Cardiac ventricle fibroblast (primary cell): ENCODE results near the gene OR52K2. TPM values are rescaled to one million over a fixed set of nuclear protein-coding genes. Genes with fewer than 3 reads are reported as not detected.

Experiments
- total RNA-seq: library from RNA; depleted of rRNA; stranded (reverse); fragments of >200 nt; gene quantifications from 2 replicates; pipeline ENCODE4 v1.2.3, GENCODE V29; 2015

The OR52K2 gene
- total RNA-seq = not detected in 2 replicates

GRCh38 chr11:4448995-4449394, at the start of gene OR52K2:
OR52K2 (plus strand) TSS chr11:4449295; CDS start chr11:4449340, 45 bp downstream.

DNA sequence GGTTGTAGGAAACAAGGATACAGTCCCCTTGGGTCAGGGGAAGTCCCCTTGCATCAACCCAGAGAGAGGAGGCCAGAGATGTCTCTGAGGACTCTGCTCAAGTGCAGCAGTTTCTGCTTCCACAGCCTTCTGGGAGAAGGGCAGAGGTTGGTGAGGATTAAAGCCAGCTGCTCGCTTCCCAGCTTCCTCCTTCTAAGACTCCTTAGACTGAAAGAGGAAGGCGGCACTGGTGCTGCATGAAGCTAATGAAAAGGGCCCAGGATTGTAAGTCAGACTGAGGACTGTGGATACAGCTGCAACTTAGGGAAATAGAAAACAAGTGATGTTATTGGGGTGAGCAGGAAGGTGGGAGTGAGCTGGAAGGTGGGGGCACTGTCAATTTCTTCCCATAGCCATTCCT, 33.4 kb downstream of the OR52K2 start, which contains the start of gene OR52K1:
Gene OR52K1, plus strand, starts transcription at position 202 of the 400 bp plus-strand sequence. CDS start 6,255 bp downstream, outside the sequence.

Other genes with a start within 250 kb of the OR52K2 start
- gene OR52B4, start 80.9 kb upstream of the OR52K2 start, total RNA-seq = not detected in 2 replicates
- gene TRIM21, start 55.6 kb upstream of the OR52K2 start, total RNA-seq = 10.6 and 11.3 TPM in 2 replicates
- not detected in 2 replicates for gene OR52K1, start 33.4 kb downstream of the OR52K2 start, total RNA-seq
- not detected in 2 replicates for gene OR52M1, start 95.9 kb downstream of the OR52K2 start, total RNA-seq
- not detected in 2 replicates for gene OR52I2, start 132.4 kb downstream of the OR52K2 start, total RNA-seq
- gene OR52I1, start 144.7 kb downstream of the OR52K2 start, total RNA-seq = not detected in 2 replicates
- gene TRIM68, start 158.9 kb downstream of the OR52K2 start, total RNA-seq = 11.2 and 12.8 TPM in 2 replicates
- gene OR51D1, start 188.2 kb downstream of the OR52K2 start, total RNA-seq = not detected in 2 replicates
- not detected in 2 replicates for gene OR51E1, start 194.7 kb downstream of the OR52K2 start, total RNA-seq
- gene OR51E2, start 248.6 kb downstream of the OR52K2 start, total RNA-seq = not detected in 2 replicates